ENCODE measurements around the gene LCN1. TPM values are rescaled to one million over a fixed set of nuclear protein-coding genes. Genes with fewer than 3 reads are reported as not detected.

LCN1 gene
- not detected in 2 replicates for polyA plus RNA-seq
- not detected in 2 replicates for polyA minus RNA-seq

- H3K36me3 ChIP-seq (ENCODE audit: insufficient read depth, low read length) = no peaks in the 10 kb centered on the region
- H3K79me2 ChIP-seq (replicated peaks; ENCODE audit: insufficient read depth, low read length) = no peaks in the 10 kb centered on the region
- TF ChIP-seq, protein P1, sequence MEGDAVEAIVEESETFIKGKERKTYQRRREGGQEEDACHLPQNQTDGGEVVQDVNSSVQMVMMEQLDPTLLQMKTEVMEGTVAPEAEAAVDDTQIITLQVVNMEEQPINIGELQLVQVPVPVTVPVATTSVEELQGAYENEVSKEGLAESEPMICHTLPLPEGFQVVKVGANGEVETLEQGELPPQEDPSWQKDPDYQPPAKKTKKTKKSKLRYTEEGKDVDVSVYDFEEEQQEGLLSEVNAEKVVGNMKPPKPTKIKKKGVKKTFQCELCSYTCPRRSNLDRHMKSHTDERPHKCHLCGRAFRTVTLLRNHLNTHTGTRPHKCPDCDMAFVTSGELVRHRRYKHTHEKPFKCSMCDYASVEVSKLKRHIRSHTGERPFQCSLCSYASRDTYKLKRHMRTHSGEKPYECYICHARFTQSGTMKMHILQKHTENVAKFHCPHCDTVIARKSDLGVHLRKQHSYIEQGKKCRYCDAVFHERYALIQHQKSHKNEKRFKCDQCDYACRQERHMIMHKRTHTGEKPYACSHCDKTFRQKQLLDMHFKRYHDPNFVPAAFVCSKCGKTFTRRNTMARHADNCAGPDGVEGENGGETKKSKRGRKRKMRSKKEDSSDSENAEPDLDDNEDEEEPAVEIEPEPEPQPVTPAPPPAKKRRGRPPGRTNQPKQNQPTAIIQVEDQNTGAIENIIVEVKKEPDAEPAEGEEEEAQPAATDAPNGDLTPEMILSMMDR (IDR thresholded peaks at IDR 0.05; ENCODE audit: poor library complexity, severe bottlenecking) = no peak
- TF ChIP-seq EP300 (conservative IDR thresholded peaks at IDR 0.05; ENCODE audit: poor library complexity, severe bottlenecking) (no peak), TAF1 (IDR thresholded peaks at IDR 0.05; ENCODE audit: low read depth) (no peak), MXI1 (conservative IDR thresholded peaks at IDR 0.05; ENCODE audit: poor library complexity, severe bottlenecking) (no peak), RAD21 (conservative IDR thresholded peaks at IDR 0.05) (no peak), SMC3 (conservative IDR thresholded peaks at IDR 0.05; ENCODE audit: poor library complexity) (no peak)
- no peaks in the 10 kb centered on the region for H3K9me3 ChIP-seq (ENCODE audit: low read length)
- no peaks in the 10 kb centered on the region for H3K9me2 ChIP-seq (ENCODE audit: insufficient read depth, low read length)
- no peaks in the 10 kb centered on the region for H3F3A ChIP-seq (ENCODE audit: insufficient read depth, low read length, poor library complexity, severe bottlenecking)
- H3K4me2 ChIP-seq (ENCODE audit: low read length) = no peak within 1 kb of the TSS
- H4K20me1 ChIP-seq (ENCODE audit: insufficient read depth) = no peaks in the 10 kb centered on the region
- H3K27ac ChIP-seq (ENCODE audit: low read length) = no peak within 1 kb of the TSS
- H3K4me3 ChIP-seq (ENCODE audit: low read length) = no peak within 1 kb of the TSS
- no peak within 1 kb of the TSS for H3K9ac ChIP-seq (ENCODE audit: low read length)
- no peak within 1 kb of the TSS for H2AFZ ChIP-seq (ENCODE audit: low read depth, low read length)
- H3K27me3 ChIP-seq (ENCODE audit: insufficient read depth, low read depth, low read length) = no peaks in the 10 kb centered on the region
Observed at GRCh38 chr9:135520916-135521607, at the start of gene LCN1. Gene LCN1 (plus strand): TSS chr9:135521440. CDS start chr9:135521498, 58 bp downstream.

GRCh38 chr9:135471791-135472640 lies 49.2 kb upstream of the LCN1 start:
- Histone ChIP-seq H3K9me2 (ENCODE audit: insufficient read depth, low read length) (no peaks in the 10 kb centered on the region), H3K36me3 (ENCODE audit: insufficient read depth, low read length) (no peaks in the 10 kb centered on the region), H3K79me2 (replicated peaks; ENCODE audit: insufficient read depth, low read length) (no peaks in the 10 kb centered on the region), H3K9ac (ENCODE audit: low read length) (no peak overlapping the region), H3F3A (ENCODE audit: insufficient read depth, low read length, poor library complexity, severe bottlenecking) (no peaks in the 10 kb centered on the region), H3K4me3 (ENCODE audit: low read length) (no peak overlapping the region), H4K20me1 (ENCODE audit: insufficient read depth) (no peaks in the 10 kb centered on the region), H3K4me2 (ENCODE audit: low read length) (no peak overlapping the region), H3K9me3 (ENCODE audit: low read length) (no peaks in the 10 kb centered on the region), H3K27me3 (ENCODE audit: insufficient read depth, low read depth, low read length) (no peaks in the 10 kb centered on the region), H3K27ac (ENCODE audit: low read length) (no peak overlapping the region), H2AFZ (ENCODE audit: low read depth, low read length) (no peak overlapping the region)
- TF ChIP-seq RAD21 (conservative IDR thresholded peaks at IDR 0.05) = no peak

DNA sequence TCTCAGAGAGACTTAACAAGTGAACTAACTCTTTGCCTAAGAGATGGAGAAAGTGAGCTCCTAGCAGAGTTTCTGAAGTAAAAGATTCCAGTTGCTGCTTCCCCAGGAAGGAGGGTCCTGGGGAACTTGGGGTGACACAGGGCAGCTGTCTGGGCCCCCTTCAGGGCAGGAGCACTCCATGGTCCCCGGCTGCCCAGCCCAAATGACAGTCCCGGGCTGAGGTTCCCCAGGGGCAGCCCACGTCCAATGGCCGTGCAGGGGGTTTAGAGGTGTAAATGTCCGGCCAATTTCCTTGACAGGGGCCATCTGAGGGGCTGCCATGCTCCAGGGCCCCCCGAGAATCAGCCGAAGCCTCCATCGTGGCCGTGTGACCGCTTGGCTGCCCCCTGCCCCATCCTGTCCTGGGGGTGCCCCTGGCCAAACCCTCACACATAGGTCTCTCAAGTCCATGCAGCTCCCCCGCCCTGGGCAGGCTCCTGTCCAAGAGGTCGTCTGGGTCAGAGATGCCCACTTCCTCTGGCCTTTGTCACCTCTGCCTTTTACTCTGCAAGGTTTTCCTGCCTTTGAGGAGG lies 47.2 kb upstream of the LCN1 start:
- no peaks in the 10 kb centered on the region for H3F3A ChIP-seq (ENCODE audit: insufficient read depth, low read length, poor library complexity, severe bottlenecking)

More for the DNA sequence above, 47.2 kb upstream of the LCN1 start:
- H3K4me2 ChIP-seq (ENCODE audit: low read length) = no peak overlapping the region
- no peak overlapping the region for H3K27ac ChIP-seq (ENCODE audit: low read length)
- no peak overlapping the region for H2AFZ ChIP-seq (ENCODE audit: low read depth, low read length)
- no peak for TF ChIP-seq EP300 (conservative IDR thresholded peaks at IDR 0.05; ENCODE audit: poor library complexity, severe bottlenecking)
- TF ChIP-seq POLR2AphosphoS5 (IDR thresholded peaks at IDR 0.05) = no peak
- TF ChIP-seq TAF1 (IDR thresholded peaks at IDR 0.05; ENCODE audit: low read depth) = no peak
- H3K27me3 ChIP-seq (ENCODE audit: insufficient read depth, low read depth, low read length) = no peaks in the 10 kb centered on the region
- no peak overlapping the region for H3K4me3 ChIP-seq (ENCODE audit: low read length)
- H3K9me2 ChIP-seq (ENCODE audit: insufficient read depth, low read length) = no peaks in the 10 kb centered on the region
- no peak overlapping the region for H3K9ac ChIP-seq (ENCODE audit: low read length)
- H3K36me3 ChIP-seq (ENCODE audit: insufficient read depth, low read length) = no peaks in the 10 kb centered on the region
- no peaks in the 10 kb centered on the region for H3K79me2 ChIP-seq (replicated peaks; ENCODE audit: insufficient read depth, low read length)
- no peaks in the 10 kb centered on the region for H3K9me3 ChIP-seq (ENCODE audit: low read length)
- H4K20me1 ChIP-seq (ENCODE audit: insufficient read depth) = no peaks in the 10 kb centered on the region

Measured in neural cell (in vitro differentiated cells).